Measurements from ENCODE around the gene LRRC32.

- TF ChIP-seq POLR2AphosphoS5 (IDR thresholded peaks at IDR 0.05) (no peak), CTCF (IDR thresholded peaks at IDR 0.05) (no peak), POLR2A (IDR thresholded peaks at IDR 0.05) (no peak), EP300 (IDR thresholded peaks at IDR 0.05) (no peak)
Observed at GRCh38 chr11:76646882-76647534, 23.5 kb downstream of the LRRC32 start.

All from stomach (tissue), 4 donors.